Heart left ventricle (tissue), 16 donors: ENCODE data around the gene ITM2C. TPM values are rescaled to one million over a fixed set of nuclear protein-coding genes. Genes with fewer than 3 reads are reported as not detected.
A peak's percentile ranks its signal among the peaks of the same experiment; 100 is the strongest.

Source experiments
- ATAC-seq, 4 donors: fragments of 200-7000 bp; cut with Tn5 transposase; one replicate each; pipeline ENCODE4 v1.9.1; 2020 to 2022; ENCODE audit warnings: moderate library complexity in 4 of 4, mild to moderate bottlenecking in 3 of 4, moderate number of reproducible peaks in 1 of 4
- DNase-seq, 5 donors: peaks; one replicate each; pipeline ENCODE4 v3.0.0-alpha.2; 2020
- H3K27ac ChIP-seq, 12 donors: fragments of 200-600 bp; sonication (generic) in 4 of 12; one replicate each; pipeline versions ENCODE4 v1.5.0 to v1.8.0; 2016 to 2022; ENCODE audit warnings: mild to moderate bottlenecking in 2 of 12
- H3K27me3 ChIP-seq, 9 donors: fragments of 200-600 bp; sonication (generic) in 2 of 9; one replicate each; pipeline versions ENCODE4 v1.5.1 to v1.8.0; 2016 to 2022; ENCODE audit warnings: mild to moderate bottlenecking in 3 of 9
- H3K36me3 ChIP-seq, 9 donors: fragments of 200-600 bp; sonication (generic) in 2 of 9; one replicate each; pipeline versions ENCODE4 v1.5.0 to v1.8.0; 2018 to 2022; ENCODE audit warnings: mild to moderate bottlenecking in 2 of 9
- H3K4me1 ChIP-seq, 12 donors: fragments of 200-600 bp; sonication (generic) in 4 of 12; one replicate each; pipeline versions ENCODE4 v1.5.0 to v1.8.0; 2016 to 2022; ENCODE audit warnings: mild to moderate bottlenecking in 3 of 12
- H3K4me3 ChIP-seq, 12 donors: fragments of 200-600 bp; sonication (generic) in 4 of 12; one replicate each; pipeline versions ENCODE4 v1.5.0 to v1.8.0; 2017 to 2022; ENCODE audit warnings: mild to moderate bottlenecking in 9 of 12, moderate library complexity in 4 of 12
- H3K9me3 ChIP-seq, 12 donors: fragments of 200-600 bp; sonication (generic) in 4 of 12; one replicate each; pipeline versions ENCODE4 v1.5.0 to v1.8.0; 2016 to 2022; ENCODE audit warnings: mild to moderate bottlenecking in 1 of 12
- POLR2A ChIP-seq, 2 donors: fragments of 450-650 bp; IDR thresholded peaks; one replicate each; pipeline ENCODE4 v1.6.1; 2017; ENCODE audit warnings: antibody characterized with exemption in 2 of 2, mild to moderate bottlenecking in 2 of 2, moderate library complexity in 2 of 2
- WGBS, 4 donors: extraction: QIAGEN DNeasy Blood & Tissue Kit in 2 of 4; methylation state at CpG; one replicate each; pipeline versions ENCODE4 v1.1.5 to v1.1.7; 2013 to 2018; 5-methylcytosine and 5-hydroxymethylcytosine counted together
- intact Hi-C, 10 donors: fragments of 100-400 bp; cut with DNase I; formaldehyde crosslinking; loops; one replicate each; pipeline versions ENCODE4 v1.11.1 to v1.14.2; 2022
- polyA plus RNA-seq, 2 donors: library from polyadenylated mRNA; stranded (reverse); fragments of 200-250 nt; gene quantifications; one replicate each; pipeline ENCODE4 v1.2.3, GENCODE V29; 2013
- total RNA-seq, 9 donors: library from RNA; depleted of rRNA in 2 of 9; stranded (reverse); fragments of >200 nt in 2 of 9; fragmentation: NEBNext Ultra II Directional in 3 of 9; extraction: Animal tissue kit (Norgen Biotek cat#: 25700) in 3 of 9; gene quantifications; one replicate each; pipeline versions ENCODE4 v1.1.0 to v1.2.4, GENCODE V29; 2016 to 2023
- TF ChIP-seq, protein P1 (sequence below), 12 donors: fragments of 200-600 bp; sonication (generic) in 4 of 12; IDR thresholded peaks; one replicate each; pipeline versions ENCODE4 v1.5.0 to v1.8.0; 2018 to 2022; ENCODE audit warnings: antibody characterized with exemption in 12 of 12, mild to moderate bottlenecking in 5 of 12
- donor health status: ischemic (EF 13 %, LVEDD 7.1; RV severe dilation, severe dysfunction).
- donor health status: healthy with polysubstance abuse.
- donor health status: DM: no; HTN: yes; CAD: no.
- donor health status: DM: no; HTN: no; CAD: no.
- donor health status: ischemic (EF 25% LVEDD 6.9; RV normal size, moderate dysfunction).
- donor health status: ischemic (EF 25% LVEDD 5.7; RV mildly dilated, moderate dysfunction).
- donor health status: healthy.
- donor health status: DM: yes; HTN: yes; CAD: no.
- donor health status: ischemic (EF 35%, LVEDD 5.7; RV mildly dilated, moderate dysfunction).
- donor health status: nonischemic (EF 11% LVEDD 7.7; RV severe dilation, severe dysfunction).
- donor health status: DM: yes; HTN: yes; CAD: no.
- donor health status: PGD.
- donor health status: ischemic (EF 29% LVEDD 5.4; RV normal size, mild dysfunction).
- donor health status: nonischemic (EF 23%, LVEDD 6.1; RV moderate dilation, normal function).

ITM2C gene
- total and polyA plus RNA-seq, 11 donors = 19.7 to 36.6 (median 26.0) TPM

DNA sequence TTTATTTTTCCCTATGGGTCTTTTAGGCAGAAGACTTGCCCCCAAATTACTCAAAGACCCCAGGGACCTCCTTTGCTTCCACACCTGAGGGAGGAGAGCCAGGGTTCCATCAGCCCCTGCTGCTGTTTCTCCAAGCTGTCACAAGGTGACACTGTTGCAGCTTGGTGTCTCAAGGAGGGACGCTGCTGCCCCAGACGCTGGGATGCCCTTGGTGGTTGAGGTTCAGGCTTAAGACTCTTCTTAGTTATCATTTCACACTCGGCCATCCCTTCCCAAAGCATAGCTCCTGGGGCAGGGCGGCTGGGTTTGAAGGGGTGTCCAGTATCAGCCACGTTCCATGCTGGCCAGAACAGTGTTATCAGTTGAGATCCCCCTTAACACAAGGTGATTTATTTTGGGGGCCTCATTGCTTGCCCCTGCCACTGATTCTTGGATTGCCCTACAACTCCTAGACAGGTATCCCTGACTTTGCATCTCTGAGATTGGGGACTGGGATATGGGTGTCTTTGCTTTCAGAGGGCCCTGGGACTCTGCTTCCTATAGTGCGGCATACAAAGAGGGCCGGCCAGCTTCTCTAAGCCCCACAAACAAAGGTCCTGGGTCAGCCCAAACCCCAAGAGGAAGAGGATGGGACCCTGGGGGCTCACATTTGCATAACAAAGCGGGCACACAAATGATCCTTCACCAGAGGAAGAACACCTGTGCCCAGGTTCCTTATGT lies 37.6 kb downstream of the ITM2C start:
- no peaks in the 10 kb centered on the region for H3K9me3 ChIP-seq
- no peak overlapping the region for H3K4me3 ChIP-seq
- H3K27me3 ChIP-seq = peaks cover 0 to 12% (median 0%) of the 10 kb centered on the region in 9 donors
- no peak overlapping the region for H3K27ac ChIP-seq
- DNase-seq (peak in 2 of 5 donors; percentile 52 to 58), ATAC-seq (peak in 3 of 4 donors; percentile 54 to 70 (median 64))
- TF ChIP-seq, protein P1, sequence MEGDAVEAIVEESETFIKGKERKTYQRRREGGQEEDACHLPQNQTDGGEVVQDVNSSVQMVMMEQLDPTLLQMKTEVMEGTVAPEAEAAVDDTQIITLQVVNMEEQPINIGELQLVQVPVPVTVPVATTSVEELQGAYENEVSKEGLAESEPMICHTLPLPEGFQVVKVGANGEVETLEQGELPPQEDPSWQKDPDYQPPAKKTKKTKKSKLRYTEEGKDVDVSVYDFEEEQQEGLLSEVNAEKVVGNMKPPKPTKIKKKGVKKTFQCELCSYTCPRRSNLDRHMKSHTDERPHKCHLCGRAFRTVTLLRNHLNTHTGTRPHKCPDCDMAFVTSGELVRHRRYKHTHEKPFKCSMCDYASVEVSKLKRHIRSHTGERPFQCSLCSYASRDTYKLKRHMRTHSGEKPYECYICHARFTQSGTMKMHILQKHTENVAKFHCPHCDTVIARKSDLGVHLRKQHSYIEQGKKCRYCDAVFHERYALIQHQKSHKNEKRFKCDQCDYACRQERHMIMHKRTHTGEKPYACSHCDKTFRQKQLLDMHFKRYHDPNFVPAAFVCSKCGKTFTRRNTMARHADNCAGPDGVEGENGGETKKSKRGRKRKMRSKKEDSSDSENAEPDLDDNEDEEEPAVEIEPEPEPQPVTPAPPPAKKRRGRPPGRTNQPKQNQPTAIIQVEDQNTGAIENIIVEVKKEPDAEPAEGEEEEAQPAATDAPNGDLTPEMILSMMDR (IDR thresholded peaks at IDR 0.05) = peak; percentile 32 to 92 (median 70)
- no peak for TF ChIP-seq POLR2A (IDR thresholded peaks at IDR 0.05)
- peaks cover 0 to 8% (median 0%) of the 10 kb centered on the region in 12 donors for H3K4me1 ChIP-seq
- intact Hi-C loops = loop anchor here in 9 of 10 donors (1.0 to 10.0 kb wide), 7 partner anchors 82 to 152 kb away; partner anchors contain the start of gene PSMD1 (in 1 of the 9)
- H3K36me3 ChIP-seq = no peaks in the 10 kb centered on the region
- 42 to 63% (median 54%) methylated on average over 7 to 8 of the region's 8 CpGs for WGBS, 4 donors

- DNase-seq (peak in 1 of 5 donors; percentile 55), ATAC-seq (no peak)
- H3K36me3 ChIP-seq = no peaks in the 10 kb centered on the region
- TF ChIP-seq, protein P1 (IDR thresholded peaks at IDR 0.05) = no peak
- TF ChIP-seq POLR2A (IDR thresholded peaks at IDR 0.05) = no peak
- 90 to 92% (median 92%) methylated on average over 17 to 19 of the region's 19 CpGs for WGBS, 4 donors
- no peak overlapping the region for H3K27ac ChIP-seq
- intact Hi-C loops = loop anchor here in 7 of 10 donors (2.0 to 10.0 kb wide), 4 partner anchors 81 to 151 kb away; partner anchors contain the start of gene PSMD1 (in 1 of the 7)
- no peak overlapping the region for H3K4me3 ChIP-seq
- peaks cover 0 to 12% (median 0%) of the 10 kb centered on the region in 9 donors for H3K27me3 ChIP-seq
- H3K4me1 ChIP-seq = peaks cover 0 to 14% (median 0%) of the 10 kb centered on the region in 12 donors
- H3K9me3 ChIP-seq = no peaks in the 10 kb centered on the region
These were observed 38.7 kb downstream of the ITM2C start for GRCh38 chr2:230903231-230904150.

DNA sequence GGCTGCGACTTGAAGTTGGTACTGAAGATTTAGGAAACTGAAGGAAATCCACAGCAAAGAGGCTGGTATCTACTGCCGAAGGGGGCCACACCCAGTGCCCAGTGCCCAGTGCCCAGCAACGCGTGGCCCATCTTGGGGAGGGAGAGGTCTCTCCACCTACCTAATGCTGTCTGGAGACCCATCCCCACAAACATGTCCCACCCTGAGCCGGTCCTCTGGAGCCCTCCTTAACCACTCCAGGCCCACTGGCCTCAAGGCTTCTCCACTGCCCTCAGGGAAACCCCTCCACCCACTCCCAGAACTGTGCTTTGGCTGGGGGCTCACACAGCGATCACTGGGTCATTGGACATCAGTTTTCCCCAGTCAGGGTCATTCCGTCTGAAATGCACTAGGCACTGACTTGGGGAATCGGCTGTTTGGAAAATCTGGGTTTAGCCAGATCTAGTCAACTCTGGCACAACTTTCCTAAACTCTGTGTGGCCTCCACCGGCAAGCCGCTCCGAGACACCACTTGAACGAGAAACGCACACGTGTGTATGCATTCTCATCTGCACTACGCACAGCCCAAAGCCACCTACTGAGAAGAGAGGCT lies 40.2 kb downstream of the ITM2C start:
- intact Hi-C loops = loop anchor here in 2 of 10 donors (10.0 kb wide), 2 partner anchors 80 to 150 kb away; partner anchors contain the start of gene PSMD1 (in 1 of the 2)
- peaks cover 0 to 12% (median 0%) of the 10 kb centered on the region in 9 donors for H3K27me3 ChIP-seq

More for the DNA sequence above, 40.2 kb downstream of the ITM2C start:
- no peak for ATAC-seq
- Histone ChIP-seq H3K36me3 (no peaks in the 10 kb centered on the region), H3K4me1 (peaks cover 0 to 13% (median 0%) of the 10 kb centered on the region in 12 donors), H3K4me3 (no peak overlapping the region), H3K9me3 (no peaks in the 10 kb centered on the region), H3K27ac (no peak overlapping the region)
- TF ChIP-seq POLR2A (IDR thresholded peaks at IDR 0.05) = no peak
- TF ChIP-seq, protein P1 (IDR thresholded peaks at IDR 0.05) = no peak
- peak in 2 of 5 donors; percentile 2 to 43 for DNase-seq
- 81 to 96% (median 89%) methylated on average over 9 to 15 of the region's 15 CpGs for WGBS, 4 donors
